ENCODE measurements around the gene DGKA.
"Not testable (repeated sequence)": the region's sequence is repeated elsewhere in the genome, so short reads cannot be mapped to it uniquely, and the experiment has no call there.

The DGKA gene

DNA sequence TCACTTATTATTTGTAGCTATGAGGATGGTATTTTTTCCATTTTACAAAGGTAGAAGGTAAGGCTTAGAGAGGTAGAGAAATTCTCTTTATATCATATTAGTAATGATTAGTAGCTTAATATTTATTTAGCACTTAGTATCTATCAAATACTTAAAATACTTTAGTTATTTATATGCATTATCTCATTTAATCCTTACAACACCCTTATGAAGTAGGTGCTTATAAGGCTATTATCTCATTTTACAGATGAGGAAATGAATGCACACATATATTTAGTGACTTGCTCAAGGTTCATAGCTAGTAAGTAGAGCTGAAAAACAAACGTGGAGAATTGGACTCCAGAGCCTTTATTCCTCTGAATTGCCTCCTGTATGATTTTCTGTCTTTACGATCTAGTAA is 53.9 kb downstream of the DGKA start:
- no peak overlapping the region for H3K4me3 ChIP-seq (ENCODE audit: low read length, poor library complexity, severe bottlenecking)
- H3K4me2 ChIP-seq (ENCODE audit: low read depth, low read length, poor library complexity, severe bottlenecking), result no peak overlapping the region
- H3K4me1 ChIP-seq (ENCODE audit: insufficient read depth, low read length, poor library complexity, severe bottlenecking), result peaks cover 6% of the 10 kb centered on the region
- TF ChIP-seq, protein P1, sequence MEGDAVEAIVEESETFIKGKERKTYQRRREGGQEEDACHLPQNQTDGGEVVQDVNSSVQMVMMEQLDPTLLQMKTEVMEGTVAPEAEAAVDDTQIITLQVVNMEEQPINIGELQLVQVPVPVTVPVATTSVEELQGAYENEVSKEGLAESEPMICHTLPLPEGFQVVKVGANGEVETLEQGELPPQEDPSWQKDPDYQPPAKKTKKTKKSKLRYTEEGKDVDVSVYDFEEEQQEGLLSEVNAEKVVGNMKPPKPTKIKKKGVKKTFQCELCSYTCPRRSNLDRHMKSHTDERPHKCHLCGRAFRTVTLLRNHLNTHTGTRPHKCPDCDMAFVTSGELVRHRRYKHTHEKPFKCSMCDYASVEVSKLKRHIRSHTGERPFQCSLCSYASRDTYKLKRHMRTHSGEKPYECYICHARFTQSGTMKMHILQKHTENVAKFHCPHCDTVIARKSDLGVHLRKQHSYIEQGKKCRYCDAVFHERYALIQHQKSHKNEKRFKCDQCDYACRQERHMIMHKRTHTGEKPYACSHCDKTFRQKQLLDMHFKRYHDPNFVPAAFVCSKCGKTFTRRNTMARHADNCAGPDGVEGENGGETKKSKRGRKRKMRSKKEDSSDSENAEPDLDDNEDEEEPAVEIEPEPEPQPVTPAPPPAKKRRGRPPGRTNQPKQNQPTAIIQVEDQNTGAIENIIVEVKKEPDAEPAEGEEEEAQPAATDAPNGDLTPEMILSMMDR (conservative IDR thresholded peaks at IDR 0.05; ENCODE audit: low read length), result no peak
- TF ChIP-seq EZH2phosphoT487 (IDR thresholded peaks at IDR 0.05; ENCODE audit: borderline replicate concordance), result no peak
- no peak overlapping the region for H3K9ac ChIP-seq (ENCODE audit: low read depth, low read length, poor library complexity, severe bottlenecking)
- no peaks in the 10 kb centered on the region; the same call in 1 of the 2 replicates for H3K79me2 ChIP-seq (ENCODE audit: insufficient read depth, low read length)
- no peak overlapping the region for H2AFZ ChIP-seq (ENCODE audit: low read length)
- no peaks in the 10 kb centered on the region for H4K20me1 ChIP-seq (ENCODE audit: insufficient read depth, low read length, poor library complexity, severe bottlenecking)
- no peaks in the 10 kb centered on the region for H3K9me2 ChIP-seq (replicated peaks; ENCODE audit: low read depth, low read length)
- H3K36me3 ChIP-seq (ENCODE audit: insufficient read depth, low read length), result peaks cover 5% of the 10 kb centered on the region; the same call in 1 of the 2 replicates
- H3K9me3 ChIP-seq (ENCODE audit: insufficient read depth, low read depth, low read length), result no peaks in the 10 kb centered on the region
- H3F3A ChIP-seq (ENCODE audit: low read depth), result no peaks in the 10 kb centered on the region
- no peaks in the 10 kb centered on the region for H3K27me3 ChIP-seq (ENCODE audit: insufficient read depth, low read length, poor library complexity, severe bottlenecking)

DNA sequence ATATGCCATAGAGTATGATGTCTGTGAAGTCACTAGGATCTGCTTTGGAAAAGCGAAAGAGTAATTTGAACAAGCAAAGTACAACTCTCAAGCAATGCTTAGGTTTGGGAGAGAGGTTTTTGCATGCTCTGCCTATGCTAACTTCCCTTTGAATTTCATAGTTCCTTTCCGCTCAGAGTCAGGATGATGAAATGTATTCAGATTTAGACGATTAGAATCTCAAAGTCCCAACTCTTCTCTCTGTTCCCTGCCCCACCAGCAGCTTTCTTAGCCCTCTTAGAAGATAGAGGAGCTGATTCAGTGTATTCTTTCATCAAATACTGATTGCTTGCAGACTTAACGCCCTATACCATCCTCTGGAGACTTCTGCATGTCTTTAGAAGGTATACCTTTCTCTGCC is 54.4 kb downstream of the DGKA start:
- Histone ChIP-seq H3K9me3 (ENCODE audit: insufficient read depth, low read depth, low read length) (no peaks in the 10 kb centered on the region), H3K9me2 (replicated peaks; ENCODE audit: low read depth, low read length) (no peaks in the 10 kb centered on the region), H3K4me2 (ENCODE audit: low read depth, low read length, poor library complexity, severe bottlenecking) (no peak overlapping the region), H3K79me2 (ENCODE audit: insufficient read depth, low read length) (no peaks in the 10 kb centered on the region; the same call in 1 of the 2 replicates), H3K4me3 (ENCODE audit: low read length, poor library complexity, severe bottlenecking) (no peak overlapping the region), H3K4me1 (ENCODE audit: insufficient read depth, low read length, poor library complexity, severe bottlenecking) (peaks cover 6% of the 10 kb centered on the region), H4K20me1 (ENCODE audit: insufficient read depth, low read length, poor library complexity, severe bottlenecking) (no peaks in the 10 kb centered on the region), H3K9ac (ENCODE audit: low read depth, low read length, poor library complexity, severe bottlenecking) (no peak overlapping the region), H3F3A (ENCODE audit: low read depth) (no peaks in the 10 kb centered on the region), H3K27me3 (ENCODE audit: insufficient read depth, low read length, poor library complexity, severe bottlenecking) (no peaks in the 10 kb centered on the region), H3K36me3 (ENCODE audit: insufficient read depth, low read length) (peaks cover 9% of the 10 kb centered on the region; the same call in 1 of the 2 replicates), H2AFZ (ENCODE audit: low read length) (no peak overlapping the region)
- TF ChIP-seq, protein P1 (conservative IDR thresholded peaks at IDR 0.05; ENCODE audit: low read length), result no peak
- no peak for TF ChIP-seq EZH2phosphoT487 (IDR thresholded peaks at IDR 0.05; ENCODE audit: borderline replicate concordance)

DNA sequence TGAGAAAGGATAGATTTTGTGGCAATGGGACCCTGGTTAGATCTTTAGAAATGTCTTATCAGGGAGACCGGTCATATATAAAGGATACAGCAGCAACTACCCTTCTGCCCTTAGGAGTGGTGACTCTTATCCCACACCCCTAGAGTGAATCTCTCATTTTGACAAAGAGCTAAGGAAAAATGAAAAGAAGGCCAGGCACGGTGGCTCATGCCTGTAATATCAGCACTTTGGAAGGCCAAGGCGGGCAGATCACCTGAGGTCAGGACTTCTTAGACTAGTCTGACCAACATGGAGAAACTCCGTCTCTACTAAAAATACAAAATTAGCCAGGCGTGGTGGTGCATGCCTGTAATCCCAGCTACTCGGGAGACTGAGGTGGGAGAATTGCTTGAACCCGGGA is 55.0 kb downstream of the DGKA start:
- H3K4me1 ChIP-seq (ENCODE audit: insufficient read depth, low read length, poor library complexity, severe bottlenecking); H3K4me3 ChIP-seq (ENCODE audit: low read length, poor library complexity, severe bottlenecking); H3K9me2 ChIP-seq (replicated peaks; ENCODE audit: low read depth, low read length); H3K9ac ChIP-seq (ENCODE audit: low read depth, low read length, poor library complexity, severe bottlenecking); H2AFZ ChIP-seq (ENCODE audit: low read length); H3K4me2 ChIP-seq (ENCODE audit: low read depth, low read length, poor library complexity, severe bottlenecking); H3F3A ChIP-seq (ENCODE audit: low read depth); H3K27me3 ChIP-seq (ENCODE audit: insufficient read depth, low read length, poor library complexity, severe bottlenecking); H3K9me3 ChIP-seq (ENCODE audit: insufficient read depth, low read depth, low read length); H3K79me2 ChIP-seq (ENCODE audit: insufficient read depth, low read length); H4K20me1 ChIP-seq (ENCODE audit: insufficient read depth, low read length, poor library complexity, severe bottlenecking): not testable (repeated sequence)
- peaks cover 16% of the 10 kb centered on the region; the same call in 1 of the 2 replicates for H3K36me3 ChIP-seq (ENCODE audit: insufficient read depth, low read length)

DNA sequence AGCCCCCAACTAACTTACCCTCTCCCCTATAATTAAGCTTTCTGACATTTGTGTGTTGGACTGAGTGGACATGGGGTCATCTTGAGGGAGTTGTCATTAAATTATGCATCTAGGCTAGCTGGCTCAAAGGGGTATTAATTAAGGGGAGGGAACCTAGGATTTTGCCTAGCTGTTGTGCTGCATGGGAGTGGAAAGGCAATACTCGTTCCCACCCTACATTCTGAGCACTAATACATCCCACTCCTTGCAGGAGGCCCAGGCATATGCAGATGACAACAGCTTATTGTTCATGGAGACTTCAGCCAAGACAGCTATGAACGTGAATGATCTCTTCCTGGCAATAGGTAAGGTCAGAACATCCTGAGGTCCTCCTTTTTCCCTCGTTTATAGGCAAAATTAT is 60.1 kb downstream of the DGKA start:
- Histone ChIP-seq H3F3A (ENCODE audit: low read depth) (no peaks in the 10 kb centered on the region), H3K4me3 (ENCODE audit: low read length, poor library complexity, severe bottlenecking) (no peak overlapping the region), H2AFZ (ENCODE audit: low read length) (no peak overlapping the region), H3K4me2 (ENCODE audit: low read depth, low read length, poor library complexity, severe bottlenecking) (no peak overlapping the region), H3K79me2 (ENCODE audit: insufficient read depth, low read length) (no peaks in the 10 kb centered on the region), H3K4me1 (ENCODE audit: insufficient read depth, low read length, poor library complexity, severe bottlenecking) (no peaks in the 10 kb centered on the region), H3K9ac (ENCODE audit: low read depth, low read length, poor library complexity, severe bottlenecking) (no peak overlapping the region), H4K20me1 (ENCODE audit: insufficient read depth, low read length, poor library complexity, severe bottlenecking) (no peaks in the 10 kb centered on the region), H3K9me2 (replicated peaks; ENCODE audit: low read depth, low read length) (no peaks in the 10 kb centered on the region), H3K9me3 (ENCODE audit: insufficient read depth, low read depth, low read length) (no peaks in the 10 kb centered on the region), H3K27me3 (ENCODE audit: insufficient read depth, low read length, poor library complexity, severe bottlenecking) (no peaks in the 10 kb centered on the region), H3K36me3 (ENCODE audit: insufficient read depth, low read length) (peaks cover 34% of the 10 kb centered on the region; the same call in 1 of the 2 replicates)
- TF ChIP-seq, protein P1 (conservative IDR thresholded peaks at IDR 0.05; ENCODE audit: low read length), result no peak
- TF ChIP-seq EZH2phosphoT487 (IDR thresholded peaks at IDR 0.05; ENCODE audit: borderline replicate concordance), result no peak

All from Loucy (cell line).